ENCODE data around the gene OPCML.

Gene OPCML

DNA sequence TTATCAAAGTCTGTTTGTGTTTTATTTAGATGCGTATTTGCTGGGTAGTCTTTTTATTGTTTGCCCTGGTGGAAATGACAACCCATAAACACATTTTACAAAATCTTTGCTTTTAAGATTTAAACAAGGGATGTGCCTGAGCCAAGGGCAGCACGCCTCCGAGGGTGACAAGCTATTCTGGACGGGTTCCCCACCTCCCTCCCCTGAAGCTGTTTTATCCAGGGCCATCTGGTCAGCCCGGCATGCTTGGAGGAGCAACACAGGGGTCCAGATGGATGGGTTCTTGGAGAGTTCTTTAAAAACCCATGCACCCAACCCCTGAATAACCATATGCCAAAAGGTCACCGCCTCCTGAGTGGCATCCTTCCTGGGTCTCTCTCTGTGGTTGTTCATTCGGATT, 408.9 kb downstream of the OPCML start:
- Histone ChIP-seq H3K4me3 (ENCODE audit: severe bottlenecking) (no peak overlapping the region), H3K4me1 (ENCODE audit: insufficient read depth, poor library complexity, severe bottlenecking) (no peaks in the 10 kb centered on the region), H3K9me3 (ENCODE audit: severe bottlenecking) (no peaks in the 10 kb centered on the region), H3K27me3 (ENCODE audit: insufficient read depth, poor library complexity, severe bottlenecking) (no peaks in the 10 kb centered on the region), H3K36me3 (ENCODE audit: low read depth) (no peaks in the 10 kb centered on the region), H3K27ac (ENCODE audit: poor library complexity, severe bottlenecking) (no peak overlapping the region)
- TF ChIP-seq, protein P1, sequence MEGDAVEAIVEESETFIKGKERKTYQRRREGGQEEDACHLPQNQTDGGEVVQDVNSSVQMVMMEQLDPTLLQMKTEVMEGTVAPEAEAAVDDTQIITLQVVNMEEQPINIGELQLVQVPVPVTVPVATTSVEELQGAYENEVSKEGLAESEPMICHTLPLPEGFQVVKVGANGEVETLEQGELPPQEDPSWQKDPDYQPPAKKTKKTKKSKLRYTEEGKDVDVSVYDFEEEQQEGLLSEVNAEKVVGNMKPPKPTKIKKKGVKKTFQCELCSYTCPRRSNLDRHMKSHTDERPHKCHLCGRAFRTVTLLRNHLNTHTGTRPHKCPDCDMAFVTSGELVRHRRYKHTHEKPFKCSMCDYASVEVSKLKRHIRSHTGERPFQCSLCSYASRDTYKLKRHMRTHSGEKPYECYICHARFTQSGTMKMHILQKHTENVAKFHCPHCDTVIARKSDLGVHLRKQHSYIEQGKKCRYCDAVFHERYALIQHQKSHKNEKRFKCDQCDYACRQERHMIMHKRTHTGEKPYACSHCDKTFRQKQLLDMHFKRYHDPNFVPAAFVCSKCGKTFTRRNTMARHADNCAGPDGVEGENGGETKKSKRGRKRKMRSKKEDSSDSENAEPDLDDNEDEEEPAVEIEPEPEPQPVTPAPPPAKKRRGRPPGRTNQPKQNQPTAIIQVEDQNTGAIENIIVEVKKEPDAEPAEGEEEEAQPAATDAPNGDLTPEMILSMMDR (IDR thresholded peaks at IDR 0.05; ENCODE audit: poor library complexity, severe bottlenecking) = no peak
- ATAC-seq (ENCODE audit: low read depth) = no peak
- DNase-seq (ENCODE audit: low spot score) = no peak

DNA sequence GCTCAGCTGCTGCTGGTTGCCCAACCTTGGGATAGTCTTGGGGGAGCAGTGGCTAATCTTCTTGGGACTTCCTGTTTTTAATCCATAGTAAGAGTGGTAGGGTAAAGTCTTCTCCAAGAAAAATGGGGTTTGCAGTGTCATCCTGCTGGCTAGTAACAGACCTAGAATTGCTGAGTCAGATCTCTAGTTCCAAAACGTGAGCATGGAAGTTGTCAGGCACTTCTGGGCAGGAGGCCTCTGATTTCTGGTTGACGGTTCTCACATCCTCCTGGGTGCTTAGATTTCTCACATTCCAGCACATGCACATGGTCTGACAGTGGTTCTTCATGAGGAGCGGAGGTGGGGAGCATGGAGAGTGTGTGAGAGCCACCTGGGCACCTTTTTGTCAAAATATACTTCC, 410.0 kb downstream of the OPCML start:
- H3K27ac ChIP-seq (ENCODE audit: poor library complexity, severe bottlenecking) = no peak overlapping the region
- TF ChIP-seq, protein P1 (IDR thresholded peaks at IDR 0.05; ENCODE audit: poor library complexity, severe bottlenecking) = no peak
- no peaks in the 10 kb centered on the region for H3K36me3 ChIP-seq (ENCODE audit: low read depth)
- no peak for ATAC-seq (ENCODE audit: low read depth)
- H3K4me3 ChIP-seq (ENCODE audit: severe bottlenecking) = no peak overlapping the region
- H3K9me3 ChIP-seq (ENCODE audit: severe bottlenecking) = no peaks in the 10 kb centered on the region
- H3K4me1 ChIP-seq (ENCODE audit: insufficient read depth, poor library complexity, severe bottlenecking) = no peaks in the 10 kb centered on the region
- no peaks in the 10 kb centered on the region for H3K27me3 ChIP-seq (ENCODE audit: insufficient read depth, poor library complexity, severe bottlenecking)
- no peak for DNase-seq (ENCODE audit: low spot score)

DNA sequence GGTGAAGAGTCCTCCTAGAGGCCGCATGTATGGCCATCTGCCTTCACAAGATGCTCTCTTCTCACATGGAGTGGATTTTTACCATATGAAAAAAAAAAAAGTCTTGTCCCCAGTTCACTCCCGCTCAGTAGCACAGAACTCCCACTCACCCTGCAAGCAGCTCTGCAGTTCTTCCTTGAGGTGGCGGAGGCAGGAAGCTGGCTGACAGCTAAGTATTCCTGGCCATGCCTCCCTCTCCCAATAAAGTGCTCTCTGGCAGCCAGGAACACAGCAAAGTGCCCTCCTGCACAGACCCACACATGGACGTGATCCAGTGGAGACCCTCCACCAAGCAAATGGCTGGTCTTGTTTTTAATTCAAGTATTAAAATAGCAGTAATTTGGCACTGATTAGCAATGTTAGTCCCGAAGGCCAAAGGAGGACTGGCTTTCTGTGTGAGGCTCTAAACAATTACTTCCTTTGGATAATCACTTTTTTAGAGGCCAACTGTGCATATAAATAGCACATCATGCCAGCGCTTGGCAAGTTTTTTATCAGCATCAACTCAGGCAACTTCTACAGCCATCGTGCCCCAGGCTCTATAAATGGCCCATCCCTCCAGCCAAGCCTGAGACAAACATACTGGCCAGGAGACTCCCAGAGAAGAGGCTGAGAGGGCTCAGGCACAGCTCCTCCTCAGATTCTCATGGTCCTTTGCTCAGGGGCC, 413.6 kb downstream of the OPCML start:
- no peaks in the 10 kb centered on the region for H3K4me1 ChIP-seq (ENCODE audit: insufficient read depth, poor library complexity, severe bottlenecking)
- no peak for ATAC-seq (ENCODE audit: low read depth)
- no peak for DNase-seq (ENCODE audit: low spot score)
- H3K27ac ChIP-seq (ENCODE audit: poor library complexity, severe bottlenecking) = no peak overlapping the region
- H3K4me3 ChIP-seq (ENCODE audit: severe bottlenecking) = no peak overlapping the region
- TF ChIP-seq, protein P1 (IDR thresholded peaks at IDR 0.05; ENCODE audit: poor library complexity, severe bottlenecking) = no peak
- no peaks in the 10 kb centered on the region for H3K9me3 ChIP-seq (ENCODE audit: severe bottlenecking)
- H3K27me3 ChIP-seq (ENCODE audit: insufficient read depth, poor library complexity, severe bottlenecking) = no peaks in the 10 kb centered on the region
- H3K36me3 ChIP-seq (ENCODE audit: low read depth) = no peaks in the 10 kb centered on the region

GRCh38 chr11:133115099-133115498, 417.2 kb downstream of the OPCML start:
- ATAC-seq (ENCODE audit: low read depth) (no peak), DNase-seq (ENCODE audit: low spot score) (no peak)
- H3K9me3 ChIP-seq (ENCODE audit: severe bottlenecking) = no peaks in the 10 kb centered on the region
- H3K27me3 ChIP-seq (ENCODE audit: insufficient read depth, poor library complexity, severe bottlenecking) = no peaks in the 10 kb centered on the region
- H3K4me1 ChIP-seq (ENCODE audit: insufficient read depth, poor library complexity, severe bottlenecking) = no peaks in the 10 kb centered on the region
- H3K4me3 ChIP-seq (ENCODE audit: severe bottlenecking) = no peak overlapping the region
- TF ChIP-seq, protein P1 (IDR thresholded peaks at IDR 0.05; ENCODE audit: poor library complexity, severe bottlenecking) = no peak
- H3K27ac ChIP-seq (ENCODE audit: poor library complexity, severe bottlenecking) = no peak overlapping the region
- no peaks in the 10 kb centered on the region for H3K36me3 ChIP-seq (ENCODE audit: low read depth)

- Histone ChIP-seq H3K9me3 (ENCODE audit: severe bottlenecking) (no peaks in the 10 kb centered on the region), H3K4me3 (ENCODE audit: severe bottlenecking) (no peak overlapping the region), H3K36me3 (ENCODE audit: low read depth) (no peaks in the 10 kb centered on the region), H3K27me3 (ENCODE audit: insufficient read depth, poor library complexity, severe bottlenecking) (no peaks in the 10 kb centered on the region), H3K4me1 (ENCODE audit: insufficient read depth, poor library complexity, severe bottlenecking) (no peaks in the 10 kb centered on the region), H3K27ac (ENCODE audit: poor library complexity, severe bottlenecking) (no peak overlapping the region)
- ATAC-seq (ENCODE audit: low read depth) (no peak), DNase-seq (ENCODE audit: low spot score) (no peak)
- TF ChIP-seq, protein P1 (IDR thresholded peaks at IDR 0.05; ENCODE audit: poor library complexity, severe bottlenecking) = no peak
Observed at GRCh38 chr11:133107763-133108162, 424.5 kb downstream of the OPCML start.
